C4-2B (cell line): ENCODE data around the gene TBC1D10A.

Source experiments
- CTCF ChIP-seq: fragments of 450-650 bp; conservative IDR thresholded peaks from 2 replicates; pipeline ENCODE4 v1.5.1; 2017; ENCODE audit warnings: mild to moderate bottlenecking
- ZFX ChIP-seq: fragments of 450-650 bp; IDR thresholded peaks from 2 replicates; pipeline ENCODE4 v1.6.1; 2017

DNA sequence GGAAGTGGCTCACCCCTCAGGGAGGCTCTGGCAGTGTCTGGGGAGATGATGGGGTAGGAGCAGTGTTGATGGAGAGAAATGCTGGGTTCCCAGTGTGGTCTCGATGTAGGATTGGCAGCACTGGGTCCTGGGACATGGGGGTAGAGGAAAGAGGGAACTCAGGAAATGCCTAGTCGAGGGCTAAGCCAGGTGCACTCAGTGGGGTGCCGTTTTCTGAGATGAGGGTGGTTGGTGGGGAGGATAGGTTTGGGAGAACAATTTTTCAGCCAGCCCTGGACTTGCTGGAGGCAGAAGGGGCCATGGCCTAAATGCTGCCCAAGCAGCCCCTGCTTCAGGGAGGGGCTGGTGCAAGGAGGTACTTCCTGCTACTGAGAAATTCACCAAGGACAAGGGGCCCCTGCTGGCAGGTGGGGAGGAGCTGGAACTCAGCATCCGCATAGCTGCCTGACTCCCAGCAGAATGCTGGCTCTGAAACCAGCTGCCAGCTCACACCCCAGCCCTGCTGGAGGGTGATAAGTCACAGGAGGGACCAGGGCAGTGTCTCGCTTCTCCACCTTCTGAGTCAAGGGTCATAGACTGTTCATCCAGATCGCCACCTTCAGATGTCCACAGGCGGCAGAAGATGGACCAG is 36.0 kb upstream of the TBC1D10A start:
- no peak for TF ChIP-seq CTCF
- TF ChIP-seq ZFX: no peak
